ENCODE data around the gene SEC14L6.

DNA sequence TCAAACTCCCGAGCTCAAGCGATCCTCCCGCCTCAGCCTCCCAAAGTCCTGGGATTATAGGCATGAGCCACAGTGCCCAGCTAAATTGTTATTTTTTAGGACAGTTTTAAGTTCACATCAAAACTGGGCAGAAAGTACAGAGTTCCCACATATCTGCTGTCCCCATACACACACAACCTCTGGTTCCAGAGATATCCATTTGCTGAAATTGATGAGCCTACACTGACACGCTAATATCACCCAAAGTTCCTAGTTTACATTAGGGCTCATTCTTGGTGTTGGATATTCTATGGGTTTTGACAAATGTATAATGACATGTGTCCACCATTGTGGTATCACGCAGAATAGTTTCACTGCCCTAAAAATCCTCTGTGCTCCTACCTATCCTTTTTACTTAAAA, 38.3 kb downstream of the SEC14L6 start:
- TF ChIP-seq, protein P1, sequence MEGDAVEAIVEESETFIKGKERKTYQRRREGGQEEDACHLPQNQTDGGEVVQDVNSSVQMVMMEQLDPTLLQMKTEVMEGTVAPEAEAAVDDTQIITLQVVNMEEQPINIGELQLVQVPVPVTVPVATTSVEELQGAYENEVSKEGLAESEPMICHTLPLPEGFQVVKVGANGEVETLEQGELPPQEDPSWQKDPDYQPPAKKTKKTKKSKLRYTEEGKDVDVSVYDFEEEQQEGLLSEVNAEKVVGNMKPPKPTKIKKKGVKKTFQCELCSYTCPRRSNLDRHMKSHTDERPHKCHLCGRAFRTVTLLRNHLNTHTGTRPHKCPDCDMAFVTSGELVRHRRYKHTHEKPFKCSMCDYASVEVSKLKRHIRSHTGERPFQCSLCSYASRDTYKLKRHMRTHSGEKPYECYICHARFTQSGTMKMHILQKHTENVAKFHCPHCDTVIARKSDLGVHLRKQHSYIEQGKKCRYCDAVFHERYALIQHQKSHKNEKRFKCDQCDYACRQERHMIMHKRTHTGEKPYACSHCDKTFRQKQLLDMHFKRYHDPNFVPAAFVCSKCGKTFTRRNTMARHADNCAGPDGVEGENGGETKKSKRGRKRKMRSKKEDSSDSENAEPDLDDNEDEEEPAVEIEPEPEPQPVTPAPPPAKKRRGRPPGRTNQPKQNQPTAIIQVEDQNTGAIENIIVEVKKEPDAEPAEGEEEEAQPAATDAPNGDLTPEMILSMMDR (IDR thresholded peaks at IDR 0.05; ENCODE audit: insufficient read depth, low read length, poor library complexity, severe bottlenecking), result no peak
- TF ChIP-seq EZH2phosphoT487 (conservative IDR thresholded peaks at IDR 0.05; ENCODE audit: low read length), result no peak
